ENCODE results near the gene UMODL1.

The UMODL1 gene

GRCh38 chr21:42162831-42163510 is 91.9 kb downstream of the UMODL1 start:
- H3K4me1 Mint-ChIP-seq: peaks cover 20% of the 10 kb centered on the region

GRCh38 chr21:42163511-42163863 is 92.4 kb downstream of the UMODL1 start:
- H3K9me3 Mint-ChIP-seq: no peaks in the 10 kb centered on the region
- ATAC-seq (replicated peaks; ENCODE audit: extremely low read depth, poor library complexity, severe bottlenecking) (no peak), DNase-seq (ENCODE audit: low spot score in 2 of 2) (no peak)
- H3K27ac Mint-ChIP-seq (ENCODE audit: low read depth): no peak overlapping the region
- H3K36me3 Mint-ChIP-seq (ENCODE audit: insufficient read depth): peaks cover 2% of the 10 kb centered on the region
- no peak overlapping the region for H3K4me3 Mint-ChIP-seq
- H3K4me1 Mint-ChIP-seq: peaks cover 20% of the 10 kb centered on the region
- no peaks in the 10 kb centered on the region for H3K27me3 Mint-ChIP-seq

More at GRCh38 chr21:42162831-42163510, 91.9 kb downstream of the UMODL1 start:
- Mint-ChIP-seq H3K9me3 (no peaks in the 10 kb centered on the region), H3K36me3 (ENCODE audit: insufficient read depth) (peaks cover 2% of the 10 kb centered on the region), H3K27ac (ENCODE audit: low read depth) (no peak overlapping the region), H3K4me3 (no peak overlapping the region), H3K27me3 (no peaks in the 10 kb centered on the region)
- DNase-seq (ENCODE audit: low spot score in 2 of 2) (no peak), ATAC-seq (replicated peaks; ENCODE audit: extremely low read depth, poor library complexity, severe bottlenecking) (no peak)

GRCh38 chr21:42164064-42164789 is 93.1 kb downstream of the UMODL1 start:
- Mint-ChIP-seq H3K4me1 (peaks cover 16% of the 10 kb centered on the region), H3K27me3 (no peaks in the 10 kb centered on the region), H3K4me3 (no peak overlapping the region), H3K36me3 (ENCODE audit: insufficient read depth) (peaks cover 2% of the 10 kb centered on the region), H3K9me3 (no peaks in the 10 kb centered on the region), H3K27ac (ENCODE audit: low read depth) (no peak overlapping the region)
- peak in 1 of 2 donors; percentile 39 for DNase-seq (ENCODE audit: low spot score in 2 of 2)
- ATAC-seq (replicated peaks; ENCODE audit: extremely low read depth, poor library complexity, severe bottlenecking): peak; percentile 56

- no peak overlapping the region for H3K4me3 Mint-ChIP-seq
- H3K27ac Mint-ChIP-seq (ENCODE audit: low read depth): no peak overlapping the region
- no peaks in the 10 kb centered on the region for H3K27me3 Mint-ChIP-seq
- H3K9me3 Mint-ChIP-seq: no peaks in the 10 kb centered on the region
- H3K36me3 Mint-ChIP-seq (ENCODE audit: insufficient read depth): peaks cover 2% of the 10 kb centered on the region
- ATAC-seq (replicated peaks; ENCODE audit: extremely low read depth, poor library complexity, severe bottlenecking) (no peak), DNase-seq (ENCODE audit: low spot score in 2 of 2) (no peak)
- peaks cover 12% of the 10 kb centered on the region for H3K4me1 Mint-ChIP-seq
These were observed 93.7 kb downstream of the UMODL1 start for GRCh38 chr21:42164818-42165217.

- no peak overlapping the region for H3K4me3 Mint-ChIP-seq
- no peak for DNase-seq (ENCODE audit: low spot score in 2 of 2)
- peaks cover 12% of the 10 kb centered on the region for H3K4me1 Mint-ChIP-seq
- peaks cover 2% of the 10 kb centered on the region for H3K36me3 Mint-ChIP-seq (ENCODE audit: insufficient read depth)
- H3K9me3 Mint-ChIP-seq: no peaks in the 10 kb centered on the region
- ATAC-seq (replicated peaks; ENCODE audit: extremely low read depth, poor library complexity, severe bottlenecking): no peak
- H3K27me3 Mint-ChIP-seq: no peaks in the 10 kb centered on the region
- H3K27ac Mint-ChIP-seq (ENCODE audit: low read depth): no peak overlapping the region
These were observed 94.8 kb downstream of the UMODL1 start for GRCh38 chr21:42165901-42166300.

GRCh38 chr21:42169758-42170157 is 98.6 kb downstream of the UMODL1 start:
- ATAC-seq (replicated peaks; ENCODE audit: extremely low read depth, poor library complexity, severe bottlenecking): no peak
- no peak for DNase-seq (ENCODE audit: low spot score in 2 of 2)
- Mint-ChIP-seq H3K4me1 (no peaks in the 10 kb centered on the region), H3K4me3 (no peak overlapping the region), H3K27me3 (no peaks in the 10 kb centered on the region), H3K36me3 (ENCODE audit: insufficient read depth) (no peaks in the 10 kb centered on the region), H3K27ac (ENCODE audit: low read depth) (no peak overlapping the region), H3K9me3 (no peaks in the 10 kb centered on the region)

GRCh38 chr21:42171091-42172053 is 100.3 kb downstream of the UMODL1 start:
- DNase-seq (ENCODE audit: low spot score in 2 of 2) (no peak), ATAC-seq (replicated peaks; ENCODE audit: extremely low read depth, poor library complexity, severe bottlenecking) (no peak)
- Mint-ChIP-seq H3K27ac (ENCODE audit: low read depth) (no peak overlapping the region), H3K36me3 (ENCODE audit: insufficient read depth) (no peaks in the 10 kb centered on the region), H3K4me3 (no peak overlapping the region), H3K4me1 (no peaks in the 10 kb centered on the region), H3K9me3 (no peaks in the 10 kb centered on the region), H3K27me3 (no peaks in the 10 kb centered on the region)

GRCh38 chr21:42172596-42173483 is 101.7 kb downstream of the UMODL1 start:
- H3K4me3 Mint-ChIP-seq: no peak overlapping the region
- ATAC-seq (replicated peaks; ENCODE audit: extremely low read depth, poor library complexity, severe bottlenecking): no peak
- DNase-seq (ENCODE audit: low spot score in 2 of 2): no peak
- H3K27ac Mint-ChIP-seq (ENCODE audit: low read depth): no peak overlapping the region
- no peaks in the 10 kb centered on the region for H3K27me3 Mint-ChIP-seq
- H3K9me3 Mint-ChIP-seq: no peaks in the 10 kb centered on the region
- no peaks in the 10 kb centered on the region for H3K4me1 Mint-ChIP-seq
- H3K36me3 Mint-ChIP-seq (ENCODE audit: insufficient read depth): no peaks in the 10 kb centered on the region

- H3K4me3 Mint-ChIP-seq: no peak overlapping the region
These were observed 103.1 kb downstream of the UMODL1 start for GRCh38 chr21:42174173-42174572.

GRCh38 chr21:42175110-42175710 is 104.1 kb downstream of the UMODL1 start:
- no peaks in the 10 kb centered on the region for H3K9me3 Mint-ChIP-seq
- no peak overlapping the region for H3K4me3 Mint-ChIP-seq
- DNase-seq (ENCODE audit: low spot score in 2 of 2) (no peak), ATAC-seq (replicated peaks; ENCODE audit: extremely low read depth, poor library complexity, severe bottlenecking) (no peak)
- no peaks in the 10 kb centered on the region for H3K27me3 Mint-ChIP-seq
- no peak overlapping the region for H3K27ac Mint-ChIP-seq (ENCODE audit: low read depth)
- H3K4me1 Mint-ChIP-seq: no peaks in the 10 kb centered on the region
- no peaks in the 10 kb centered on the region for H3K36me3 Mint-ChIP-seq (ENCODE audit: insufficient read depth)

More at GRCh38 chr21:42174173-42174572, 103.1 kb downstream of the UMODL1 start:
- H3K4me1 Mint-ChIP-seq: no peaks in the 10 kb centered on the region
- no peaks in the 10 kb centered on the region for H3K27me3 Mint-ChIP-seq
- DNase-seq (ENCODE audit: low spot score in 2 of 2) (no peak), ATAC-seq (replicated peaks; ENCODE audit: extremely low read depth, poor library complexity, severe bottlenecking) (no peak)
- no peaks in the 10 kb centered on the region for H3K9me3 Mint-ChIP-seq
- H3K36me3 Mint-ChIP-seq (ENCODE audit: insufficient read depth): no peaks in the 10 kb centered on the region
- no peak overlapping the region for H3K27ac Mint-ChIP-seq (ENCODE audit: low read depth)

GRCh38 chr21:42176859-42177258 is 105.7 kb downstream of the UMODL1 start:
- Mint-ChIP-seq H3K27me3 (no peaks in the 10 kb centered on the region), H3K9me3 (no peaks in the 10 kb centered on the region), H3K4me1 (no peaks in the 10 kb centered on the region), H3K36me3 (ENCODE audit: insufficient read depth) (no peaks in the 10 kb centered on the region), H3K4me3 (no peak overlapping the region), H3K27ac (ENCODE audit: low read depth) (no peak overlapping the region)
- ATAC-seq (replicated peaks; ENCODE audit: extremely low read depth, poor library complexity, severe bottlenecking) (no peak), DNase-seq (ENCODE audit: low spot score in 2 of 2) (no peak)
